B cell (primary cell): Measurements from ENCODE around the gene RHOT2. TPM values are rescaled to one million over a fixed set of nuclear protein-coding genes. Genes with fewer than 3 reads are reported as not detected.

ENCODE experiments used
- ATAC-seq: fragments of 200-7000 bp; cut with Tn5 transposase; one replicate; pipeline ENCODE4 v1.10.0; 2021; ENCODE audit warnings: low read depth, mild to moderate bottlenecking, moderate number of reproducible peaks, moderate library complexity
- CTCF ChIA-PET: fragments of 350-600 bp; sonication (Branson Sonifier 250); formaldehyde crosslinking; loops from one replicate; lab custom pipeline; 2021; ENCODE audit warnings: antibody characterized with exemption, inconsistent platforms; lab: Charles Lee
- POLR2A ChIA-PET: fragments of 350-600 bp; sonication (Branson Sonifier 250); formaldehyde crosslinking; loops from one replicate; lab custom pipeline; 2021; ENCODE audit warnings: antibody characterized with exemption; lab: Charles Lee
- DNase-seq: peaks from one replicate; pipeline ENCODE4 v3.0.0; 2013
- H2AFZ ChIP-seq: 2 replicates; pipeline ENCODE4 v1.6.1; 2012; ENCODE audit warnings: mild to moderate bottlenecking, low read depth, low read length; ENCODE audit not compliant: insufficient read depth, poor library complexity, severe bottlenecking
- H3K27ac ChIP-seq, 2 donors: 1 replicate in 1 of 2; 2 replicates in 1 of 2; pipeline ENCODE4 v1.5.1; 2012 to 2013; ENCODE audit warnings: low read length in 2 of 2, mild to moderate bottlenecking in 2 of 2, moderate library complexity in 1 of 2
- H3K27me3 ChIP-seq, 4 experiments: fragments of 200-600 bp in 1 of 4; sonication (generic) in 1 of 4; replicated peaks in 1 of 4; 1 replicate in 2 of 4; 2 replicates in 2 of 4; pipeline versions ENCODE4 v1.6.1 to v1.7.0; 2013 to 2016; ENCODE audit warnings: low read length in 3 of 4, mild to moderate bottlenecking in 2 of 4, mixed read lengths in 1 of 4, moderate library complexity in 1 of 4; ENCODE audit not compliant: insufficient read depth in 4 of 4, control insufficient read depth in 3 of 4; ENCODE audit errors: control extremely low read depth in 1 of 4
- H3K36me3 ChIP-seq, 2 experiments: replicated peaks in 1 of 2; 1 replicate in 1 of 2; 2 replicates in 1 of 2; pipeline versions ENCODE4 v1.6.1 to v1.7.1; 2013; ENCODE audit warnings: low read length in 1 of 2; ENCODE audit not compliant: insufficient read depth in 2 of 2, control insufficient read depth in 1 of 2; ENCODE audit errors: control extremely low read depth in 1 of 2, extremely low read depth in 1 of 2
- H3K4me1 ChIP-seq, 2 donors: fragments of 200-600 bp in 1 of 2; sonication (generic) in 1 of 2; 1 replicate in 1 of 2; 2 replicates in 1 of 2; pipeline versions ENCODE4 v1.5.1 to v1.6.1; 2013 to 2017; ENCODE audit warnings: low read length in 2 of 2; ENCODE audit not compliant: control insufficient read depth in 2 of 2, insufficient read depth in 2 of 2
- H3K4me2 ChIP-seq: replicated peaks from 2 replicates; pipeline ENCODE3; 2012; ENCODE audit warnings: mild to moderate bottlenecking, low read depth, low read length; ENCODE audit not compliant: poor library complexity, severe bottlenecking
- H3K4me3 ChIP-seq, 5 experiments: fragments of 200-600 bp in 1 of 5; sonication (generic) in 1 of 5; 1 replicate in 3 of 5; 2 replicates in 2 of 5; pipeline versions ENCODE4 v1.5.1 to v1.7.0; 2011 to 2016; ENCODE audit warnings: low read length in 4 of 5, mild to moderate bottlenecking in 4 of 5, low read depth in 2 of 5, control low read depth in 1 of 5, moderate library complexity in 1 of 5; ENCODE audit not compliant: insufficient read depth in 1 of 5; ENCODE audit errors: control extremely low read depth in 1 of 5, extremely low read depth in 1 of 5
- H3K79me2 ChIP-seq: fragments of 200-600 bp; sonication (generic); one replicate; pipeline ENCODE4 v1.6.0; 2016; ENCODE audit warnings: low read length; ENCODE audit not compliant: control insufficient read depth, insufficient read depth
- H3K9ac ChIP-seq: fragments of 200-600 bp; sonication (generic); 2 replicates; pipeline ENCODE4 v1.6.1; 2017; ENCODE audit warnings: mild to moderate bottlenecking, low read length, moderate library complexity
- H3K9me3 ChIP-seq, 3 donors: one replicate each; pipeline versions ENCODE4 v1.6.1 to v1.7.1; 2013; ENCODE audit warnings: low read length in 2 of 3; ENCODE audit not compliant: control insufficient read depth in 2 of 3, insufficient read depth in 1 of 3; ENCODE audit errors: control extremely low read depth in 1 of 3
- H4K20me1 ChIP-seq: 2 replicates; pipeline ENCODE4 v1.6.0; 2012; ENCODE audit warnings: mild to moderate bottlenecking, low read length; ENCODE audit not compliant: insufficient read depth, control insufficient read depth, poor library complexity, severe bottlenecking
- H3K27ac Mint-ChIP-seq: one replicate; pipeline ENCODE4 v1.8.0; 2021; ENCODE audit warnings: mixed read lengths
- H3K27me3 Mint-ChIP-seq: one replicate; pipeline ENCODE4 v1.8.0; 2021; ENCODE audit warnings: mixed read lengths
- H3K4me1 Mint-ChIP-seq: one replicate; pipeline ENCODE4 v1.8.0; 2021; ENCODE audit warnings: mixed read lengths
- H3K4me3 Mint-ChIP-seq: one replicate; pipeline ENCODE4 v1.8.0; 2021; ENCODE audit warnings: mixed read lengths
- H3K9me3 Mint-ChIP-seq: one replicate; pipeline ENCODE4 v1.8.0; 2022; ENCODE audit warnings: mixed read lengths; ENCODE audit not compliant: insufficient read depth
- CTCF ChIP-seq: fragments of 200-600 bp; IDR thresholded peaks from one replicate; pipeline ENCODE4 v1.8.0; 2022; ENCODE audit warnings: antibody characterized with exemption, mild to moderate bottlenecking
- EZH2 ChIP-seq: IDR thresholded peaks from 2 replicates; pipeline ENCODE4 v1.6.1; 2012; ENCODE audit warnings: borderline replicate concordance, low read depth, mild to moderate bottlenecking, moderate library complexity, low read length; ENCODE audit not compliant: insufficient read depth, poor library complexity, severe bottlenecking
- WGBS: methylation state at CpG from one replicate; pipeline ENCODE4 v1.1.5; 2013; ENCODE audit warnings: missing lambda C conversion rate; ENCODE audit not compliant: insufficient coverage; 5-methylcytosine and 5-hydroxymethylcytosine counted together
- intact Hi-C: fragments of 100-400 bp; cut with micrococcal nuclease; formaldehyde crosslinking; loops from one replicate; pipeline ENCODE4 v1.10.0; 2022
- polyA plus RNA-seq: library from polyadenylated mRNA; depleted of rRNA; stranded (reverse); fragments of >200 nt; gene quantifications from 2 replicates; pipeline ENCODE4 v1.2.3, GENCODE V29; 2012
- total RNA-seq, 2 donors: library from RNA; stranded (reverse); fragments of 120-200 nt in 1 of 2; gene quantifications; 1 replicate in 1 of 2; 2 replicates in 1 of 2; pipeline versions ENCODE4 v1.2.3 to v1.2.4, GENCODE V29; 2013 to 2022

The RHOT2 gene
- total and polyA plus RNA-seq, 2 donors (not counting 1 experiment from before 2014, with no cell fraction given) = 207 to 461 TPM

DNA sequence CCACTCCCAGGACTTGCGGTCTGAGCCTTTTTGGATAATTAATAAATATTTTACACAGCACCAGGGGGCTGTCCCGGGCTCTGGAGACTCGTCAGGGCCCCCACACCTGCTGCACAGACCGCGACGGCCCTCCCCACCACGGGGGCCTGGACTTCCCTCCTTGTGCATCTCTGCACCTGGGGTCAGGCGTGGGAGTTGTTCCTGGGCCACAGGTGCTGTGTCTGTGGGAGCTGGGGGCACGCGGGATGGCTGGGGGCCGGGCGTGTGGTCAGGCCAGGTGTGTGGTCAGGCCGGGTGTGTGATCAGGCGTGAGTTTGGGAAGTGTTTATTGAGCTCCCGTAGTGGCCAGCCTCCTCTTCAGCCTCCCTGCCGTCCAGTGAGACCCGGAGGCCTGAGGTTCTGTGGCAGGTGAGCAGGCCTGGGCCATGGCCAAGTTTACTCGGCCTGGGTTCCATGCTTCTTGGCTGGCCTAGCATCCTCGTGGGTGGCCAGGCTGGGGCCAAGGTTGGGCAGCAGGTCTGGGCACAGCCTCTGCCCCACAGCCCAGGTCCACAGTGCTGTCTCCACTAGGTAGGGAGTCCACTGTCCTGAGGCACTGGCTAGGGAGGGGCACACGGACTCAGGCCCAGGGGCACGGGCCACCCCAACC is 10.4 kb downstream of the RHOT2 start:
- DNase-seq (no peak), ATAC-seq (no peak)
- H3K4me2 ChIP-seq = no peak overlapping the region
- peaks cover 6% of the 10 kb centered on the region for H3K27me3 Mint-ChIP-seq
- H3K36me3 ChIP-seq = peaks cover 0 to 17% of the 10 kb centered on the region in 2 experiments
- H3K4me3 Mint-ChIP-seq = peak overlapping the region; percentile 88
- no peak overlapping the region for H3K27ac Mint-ChIP-seq
- no peak overlapping the region for H3K9ac ChIP-seq
- H3K9me3 Mint-ChIP-seq = no peaks in the 10 kb centered on the region
- intact Hi-C loops = loop anchor here (2.0 to 5.0 kb wide), 2 partner anchors 90 to 999 kb away; partner anchors contain the start of gene JPT2
- H4K20me1 ChIP-seq = peaks cover 27% of the 10 kb centered on the region
- peaks cover 0 to 25% (median 11%) of the 10 kb centered on the region in 4 experiments for H3K27me3 ChIP-seq
- POLR2A ChIA-PET = no interaction called here
- 69% methylated on average over 19 of the region's 21 CpGs for WGBS
- CTCF ChIA-PET = no interaction called here
- H3K27ac ChIP-seq = no peak overlapping the region
- no peak for TF ChIP-seq EZH2
- no peak for TF ChIP-seq CTCF
- peaks cover 0 to 7% (median 0%) of the 10 kb centered on the region in 3 donors for H3K9me3 ChIP-seq
- no peak overlapping the region for H2AFZ ChIP-seq
- H3K4me3 ChIP-seq = no peak overlapping the region
- H3K4me1 ChIP-seq = peaks cover 25 to 56% of the 10 kb centered on the region in 2 donors
- peaks cover 26% of the 10 kb centered on the region for H3K79me2 ChIP-seq
- H3K4me1 Mint-ChIP-seq = peaks cover 40% of the 10 kb centered on the region
